Measurements from ENCODE around the gene NUP133. TPM values are rescaled to one million over a fixed set of nuclear protein-coding genes. Genes with fewer than 3 reads are reported as not detected.

The NUP133 gene
- total and polyA plus RNA-seq, 2 donors from 2014 or later = 15.9 to 35.0 TPM

DNA sequence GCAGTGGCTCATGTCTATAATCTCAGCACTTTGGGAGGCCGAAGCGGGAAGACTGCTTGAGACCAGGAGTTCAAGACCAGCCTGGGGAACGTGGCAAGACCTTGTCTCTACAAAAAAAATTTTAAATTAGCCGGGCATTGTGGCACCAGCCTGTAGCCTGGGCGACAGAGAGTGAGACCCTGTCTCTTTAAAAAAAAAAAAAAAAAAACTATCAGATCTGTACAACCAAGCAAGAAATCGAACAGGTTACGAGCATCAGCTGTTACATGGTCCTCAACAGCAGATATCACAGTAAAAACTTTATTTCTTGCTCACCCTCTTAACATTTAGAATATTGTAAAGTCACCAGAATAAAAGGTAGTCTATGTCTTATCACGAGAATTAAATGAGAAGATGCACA is 1.5 kb downstream of the NUP133 start:
- DNase-seq (no peak), FAIRE-seq (no peak)
- H3K4me3 ChIP-seq (ENCODE audit: low read length in 3 of 3) = no peak overlapping the region
- peaks cover 2 to 8% (median 6%) of the 10 kb centered on the region in 3 donors for H3K36me3 ChIP-seq (ENCODE audit: control insufficient read depth in 2 of 3, insufficient read depth in 3 of 3, low read length in 3 of 3)
- H3K9me3 ChIP-seq (ENCODE audit: control insufficient read depth in 2 of 3, insufficient read depth in 1 of 3, low read length in 3 of 3) = no peaks in the 10 kb centered on the region
- TF ChIP-seq, protein P1, sequence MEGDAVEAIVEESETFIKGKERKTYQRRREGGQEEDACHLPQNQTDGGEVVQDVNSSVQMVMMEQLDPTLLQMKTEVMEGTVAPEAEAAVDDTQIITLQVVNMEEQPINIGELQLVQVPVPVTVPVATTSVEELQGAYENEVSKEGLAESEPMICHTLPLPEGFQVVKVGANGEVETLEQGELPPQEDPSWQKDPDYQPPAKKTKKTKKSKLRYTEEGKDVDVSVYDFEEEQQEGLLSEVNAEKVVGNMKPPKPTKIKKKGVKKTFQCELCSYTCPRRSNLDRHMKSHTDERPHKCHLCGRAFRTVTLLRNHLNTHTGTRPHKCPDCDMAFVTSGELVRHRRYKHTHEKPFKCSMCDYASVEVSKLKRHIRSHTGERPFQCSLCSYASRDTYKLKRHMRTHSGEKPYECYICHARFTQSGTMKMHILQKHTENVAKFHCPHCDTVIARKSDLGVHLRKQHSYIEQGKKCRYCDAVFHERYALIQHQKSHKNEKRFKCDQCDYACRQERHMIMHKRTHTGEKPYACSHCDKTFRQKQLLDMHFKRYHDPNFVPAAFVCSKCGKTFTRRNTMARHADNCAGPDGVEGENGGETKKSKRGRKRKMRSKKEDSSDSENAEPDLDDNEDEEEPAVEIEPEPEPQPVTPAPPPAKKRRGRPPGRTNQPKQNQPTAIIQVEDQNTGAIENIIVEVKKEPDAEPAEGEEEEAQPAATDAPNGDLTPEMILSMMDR (IDR thresholded peaks at IDR 0.05; ENCODE audit: borderline replicate concordance, extremely low read depth, insufficient read depth) = no peak
- intact Hi-C loops (cut with DNase I) = no loop called here
- no peaks in the 10 kb centered on the region for H3K27me3 ChIP-seq (ENCODE audit: control insufficient read depth, insufficient read depth, low read length)
- no peak overlapping the region for H3K27ac ChIP-seq (ENCODE audit: low read depth in 2 of 2, low read length in 2 of 2)
- no peak overlapping the region for H3K9ac ChIP-seq (ENCODE audit: low read length in 3 of 3)
- peaks cover 0 to 11% (median 0%) of the 10 kb centered on the region in 3 donors for H3K4me1 ChIP-seq (ENCODE audit: control insufficient read depth in 2 of 3, insufficient read depth in 2 of 3, low read depth in 1 of 3, low read length in 3 of 3)

DNA sequence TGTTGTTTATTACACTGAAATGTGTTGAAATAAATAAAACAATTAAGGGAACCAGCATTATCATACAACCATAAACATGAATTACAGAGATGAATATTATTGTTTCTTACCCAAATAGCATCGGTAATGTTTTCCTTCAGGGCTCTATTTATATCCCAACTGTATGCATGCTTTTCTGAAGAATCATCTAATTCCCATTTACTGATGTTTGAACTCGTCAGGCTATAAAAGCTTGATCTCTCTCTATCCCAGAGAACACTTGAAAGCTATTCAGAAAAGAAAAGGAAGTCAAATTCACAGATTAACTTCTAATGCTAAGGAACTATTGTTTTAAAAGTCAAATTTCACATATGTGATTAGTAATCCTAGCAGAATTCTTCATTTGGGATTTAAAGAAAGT is 12.4 kb downstream of the NUP133 start:
- peaks cover 8 to 58% (median 24%) of the 10 kb centered on the region in 3 donors for H3K36me3 ChIP-seq (ENCODE audit: control insufficient read depth in 2 of 3, insufficient read depth in 3 of 3, low read length in 3 of 3)
- TF ChIP-seq, protein P1 (IDR thresholded peaks at IDR 0.05; ENCODE audit: borderline replicate concordance, extremely low read depth, insufficient read depth) = no peak
- H3K9ac ChIP-seq (ENCODE audit: low read length in 3 of 3) = no peak overlapping the region
- DNase-seq (no peak), FAIRE-seq (no peak)
- H3K27me3 ChIP-seq (ENCODE audit: control insufficient read depth, insufficient read depth, low read length) = no peaks in the 10 kb centered on the region
- H3K4me1 ChIP-seq (ENCODE audit: control insufficient read depth in 2 of 3, insufficient read depth in 2 of 3, low read depth in 1 of 3, low read length in 3 of 3) = peaks cover 0 to 3% (median 0%) of the 10 kb centered on the region in 3 donors
- H3K27ac ChIP-seq (ENCODE audit: low read depth in 2 of 2, low read length in 2 of 2) = no peak overlapping the region
- H3K9me3 ChIP-seq (ENCODE audit: control insufficient read depth in 2 of 3, insufficient read depth in 1 of 3, low read length in 3 of 3) = no peaks in the 10 kb centered on the region
- no peak overlapping the region for H3K4me3 ChIP-seq (ENCODE audit: low read length in 3 of 3)
- intact Hi-C loops (cut with DNase I) = no loop called here

DNA sequence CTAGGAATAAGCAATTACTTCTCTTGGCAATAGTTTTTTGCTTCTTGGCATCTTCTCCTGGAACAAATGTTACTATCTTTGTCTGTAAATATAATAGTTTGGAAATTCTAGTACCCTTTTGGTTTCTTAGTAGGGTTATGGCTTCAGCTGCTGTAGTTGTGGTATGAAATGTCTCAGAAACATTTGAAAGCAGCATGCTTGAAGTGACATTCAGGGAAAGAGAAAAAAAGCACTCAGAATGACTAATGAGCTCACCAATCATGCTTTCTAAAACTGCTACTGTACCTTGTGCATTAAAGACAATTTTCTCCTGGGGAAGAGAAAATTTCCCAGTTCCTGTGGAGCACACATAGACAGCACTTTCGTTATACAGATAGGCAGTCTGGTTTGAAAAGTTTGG is 21.0 kb downstream of the NUP133 start:
- intact Hi-C loops (cut with DNase I) = no loop called here
- no peaks in the 10 kb centered on the region for H3K4me1 ChIP-seq (ENCODE audit: control insufficient read depth in 2 of 3, insufficient read depth in 2 of 3, low read depth in 1 of 3, low read length in 3 of 3)
- no peaks in the 10 kb centered on the region for H3K9me3 ChIP-seq (ENCODE audit: control insufficient read depth in 2 of 3, insufficient read depth in 1 of 3, low read length in 3 of 3)
- peaks cover 8 to 61% (median 22%) of the 10 kb centered on the region in 3 donors for H3K36me3 ChIP-seq (ENCODE audit: control insufficient read depth in 2 of 3, insufficient read depth in 3 of 3, low read length in 3 of 3)
- no peak overlapping the region for H3K27ac ChIP-seq (ENCODE audit: low read depth in 2 of 2, low read length in 2 of 2)
- TF ChIP-seq, protein P1 (IDR thresholded peaks at IDR 0.05; ENCODE audit: borderline replicate concordance, extremely low read depth, insufficient read depth) = no peak
- no peak for DNase-seq
- no peak for FAIRE-seq
- no peak overlapping the region for H3K4me3 ChIP-seq (ENCODE audit: low read length in 3 of 3)
- H3K9ac ChIP-seq (ENCODE audit: low read length in 3 of 3) = no peak overlapping the region
- no peaks in the 10 kb centered on the region for H3K27me3 ChIP-seq (ENCODE audit: control insufficient read depth, insufficient read depth, low read length)

DNA sequence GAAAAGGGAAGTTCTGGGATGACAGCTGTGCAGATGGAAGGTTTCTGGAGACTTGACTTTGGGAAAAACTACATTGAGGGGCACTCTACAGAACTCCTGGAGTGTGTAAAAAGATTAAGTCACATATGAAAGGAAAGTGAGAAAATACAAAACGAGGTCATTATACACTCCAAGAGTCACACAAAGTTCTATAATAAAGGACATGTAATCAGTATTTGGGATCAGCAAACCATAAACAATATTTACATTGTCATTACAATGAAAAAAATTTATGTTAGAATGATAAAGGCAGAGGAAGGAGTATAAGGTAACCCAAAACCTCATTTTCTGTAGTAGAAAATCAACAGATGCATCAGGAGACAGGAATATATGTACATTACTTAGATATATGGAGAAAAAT is 22.8 kb downstream of the NUP133 start:
- H3K9ac ChIP-seq (ENCODE audit: low read length in 3 of 3) = no peak overlapping the region
- H3K27ac ChIP-seq (ENCODE audit: low read depth in 2 of 2, low read length in 2 of 2) = no peak overlapping the region
- FAIRE-seq = no peak
- H3K9me3 ChIP-seq (ENCODE audit: control insufficient read depth in 2 of 3, insufficient read depth in 1 of 3, low read length in 3 of 3) = no peaks in the 10 kb centered on the region
- no peak for DNase-seq
- H3K27me3 ChIP-seq (ENCODE audit: control insufficient read depth, insufficient read depth, low read length) = no peaks in the 10 kb centered on the region
- TF ChIP-seq, protein P1 (IDR thresholded peaks at IDR 0.05; ENCODE audit: borderline replicate concordance, extremely low read depth, insufficient read depth) = no peak
- no peak overlapping the region for H3K4me3 ChIP-seq (ENCODE audit: low read length in 3 of 3)
- peaks cover 8 to 57% (median 27%) of the 10 kb centered on the region in 3 donors for H3K36me3 ChIP-seq (ENCODE audit: control insufficient read depth in 2 of 3, insufficient read depth in 3 of 3, low read length in 3 of 3)
- intact Hi-C loops (cut with DNase I) = no loop called here
- H3K4me1 ChIP-seq (ENCODE audit: control insufficient read depth in 2 of 3, insufficient read depth in 2 of 3, low read depth in 1 of 3, low read length in 3 of 3) = no peaks in the 10 kb centered on the region
